Activated naive CD8-positive, alpha-beta T cell (primary cell): Measurements from ENCODE around the gene ADRA2C.

ENCODE experiments used
- H3K27ac Mint-ChIP-seq: one replicate; pipeline ENCODE4 v1.8.0; 2021; ENCODE audit warnings: mixed read lengths
- H3K27me3 Mint-ChIP-seq: one replicate; pipeline ENCODE4 v1.8.0; 2021; ENCODE audit warnings: mixed read lengths
- H3K36me3 Mint-ChIP-seq: one replicate; pipeline ENCODE4 v1.8.0; 2021; ENCODE audit warnings: mixed read lengths
- H3K4me1 Mint-ChIP-seq: one replicate; pipeline ENCODE4 v1.8.0; 2021; ENCODE audit warnings: low read depth, mixed read lengths
- H3K4me3 Mint-ChIP-seq: one replicate; pipeline ENCODE4 v1.8.0; 2021; ENCODE audit warnings: mild to moderate bottlenecking, mixed read lengths
- H3K9me3 Mint-ChIP-seq: one replicate; pipeline ENCODE4 v1.8.0; 2021; ENCODE audit warnings: low read depth, mixed read lengths

Gene ADRA2C

GRCh38 chr4:3787489-3788365 is 21.5 kb downstream of the ADRA2C start:
- Mint-ChIP-seq H3K36me3 (no peaks in the 10 kb centered on the region), H3K27ac (no peak overlapping the region), H3K4me3 (no peak overlapping the region), H3K9me3 (no peaks in the 10 kb centered on the region), H3K27me3 (peaks cover 8% of the 10 kb centered on the region), H3K4me1 (no peaks in the 10 kb centered on the region)

DNA sequence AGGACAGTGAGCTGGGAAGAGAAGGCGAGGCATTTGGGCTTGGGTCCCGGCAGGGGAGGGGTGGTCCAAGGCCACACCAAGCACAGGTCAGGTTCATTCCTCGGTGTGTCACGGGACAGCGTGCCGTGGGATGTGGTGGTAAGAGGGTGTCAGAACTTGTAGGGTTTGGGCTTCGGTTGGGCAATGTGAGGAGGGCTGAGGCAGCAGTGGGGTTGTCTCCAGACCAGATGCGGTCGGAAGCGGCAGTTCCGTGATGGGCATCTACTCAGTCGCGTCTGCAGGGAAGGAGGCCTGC is 22.1 kb downstream of the ADRA2C start:
- H3K27ac Mint-ChIP-seq, result no peak overlapping the region
- H3K4me1 Mint-ChIP-seq, result no peaks in the 10 kb centered on the region
- H3K4me3 Mint-ChIP-seq, result no peak overlapping the region
- peaks cover 8% of the 10 kb centered on the region for H3K27me3 Mint-ChIP-seq
- H3K9me3 Mint-ChIP-seq, result no peaks in the 10 kb centered on the region
- no peaks in the 10 kb centered on the region for H3K36me3 Mint-ChIP-seq

DNA sequence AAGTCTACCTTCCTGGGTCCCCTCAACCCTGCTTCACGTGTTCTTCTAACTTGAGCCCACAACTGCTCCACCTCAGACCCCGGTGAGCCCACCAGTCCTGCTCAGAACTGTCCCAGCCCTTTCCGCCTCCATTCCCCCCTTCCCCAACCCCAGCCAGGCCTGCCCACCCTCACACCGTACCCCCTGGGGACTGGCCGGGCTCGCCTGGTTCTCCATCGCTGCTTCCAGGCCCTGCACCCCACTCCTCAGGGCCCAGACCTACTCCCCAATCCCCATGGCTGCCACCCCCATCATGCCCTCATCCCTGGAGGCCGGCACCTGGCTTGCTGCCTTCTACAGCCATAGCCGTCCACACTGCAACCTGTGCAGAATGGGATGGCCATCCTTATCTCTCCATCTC is 23.4 kb downstream of the ADRA2C start:
- H3K27me3 Mint-ChIP-seq, result peaks cover 8% of the 10 kb centered on the region
- no peak overlapping the region for H3K4me3 Mint-ChIP-seq
- H3K36me3 Mint-ChIP-seq, result no peaks in the 10 kb centered on the region
- H3K4me1 Mint-ChIP-seq, result no peaks in the 10 kb centered on the region
- H3K27ac Mint-ChIP-seq, result no peak overlapping the region
- peaks cover 5% of the 10 kb centered on the region for H3K9me3 Mint-ChIP-seq

DNA sequence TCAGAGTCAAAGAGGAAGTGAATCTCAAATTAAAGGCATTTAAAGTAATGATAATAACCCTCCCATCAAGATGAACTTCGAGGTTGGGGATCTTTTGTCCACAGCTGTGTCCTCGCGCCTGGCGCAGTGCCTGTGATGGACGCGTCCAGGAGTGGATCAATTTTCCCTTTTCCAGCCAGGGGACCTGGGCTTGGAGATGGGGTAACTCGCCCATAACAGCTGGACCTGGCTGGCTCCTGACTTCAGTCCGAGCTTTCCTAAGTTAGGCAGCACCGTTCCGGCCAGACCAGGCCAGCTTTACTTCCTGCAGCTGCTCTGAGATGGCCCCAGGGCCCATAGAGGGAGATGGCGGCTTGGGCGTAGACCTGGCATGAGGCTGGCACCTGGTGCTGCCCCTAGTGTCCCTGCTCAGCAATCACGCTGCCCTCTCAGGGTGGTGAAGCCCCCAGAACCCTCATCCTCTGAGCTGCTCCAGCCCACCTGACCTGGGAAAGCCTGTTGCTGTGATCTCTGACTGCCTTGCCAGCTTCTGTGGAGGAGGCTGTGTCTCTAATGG is 23.9 kb downstream of the ADRA2C start:
- no peak overlapping the region for H3K4me3 Mint-ChIP-seq
- H3K27me3 Mint-ChIP-seq, result peaks cover 8% of the 10 kb centered on the region
- H3K27ac Mint-ChIP-seq, result no peak overlapping the region
- peaks cover 10% of the 10 kb centered on the region for H3K9me3 Mint-ChIP-seq
- H3K36me3 Mint-ChIP-seq, result no peaks in the 10 kb centered on the region
- no peaks in the 10 kb centered on the region for H3K4me1 Mint-ChIP-seq

GRCh38 chr4:3791256-3791655 is 25.1 kb downstream of the ADRA2C start:
- H3K27me3 Mint-ChIP-seq, result peaks cover 8% of the 10 kb centered on the region
- H3K4me1 Mint-ChIP-seq, result no peaks in the 10 kb centered on the region
- H3K27ac Mint-ChIP-seq, result no peak overlapping the region
- H3K9me3 Mint-ChIP-seq, result peaks cover 19% of the 10 kb centered on the region
- no peaks in the 10 kb centered on the region for H3K36me3 Mint-ChIP-seq
- no peak overlapping the region for H3K4me3 Mint-ChIP-seq

GRCh38 chr4:3791910-3792542 is 25.8 kb downstream of the ADRA2C start:
- no peak overlapping the region for H3K27ac Mint-ChIP-seq
- H3K9me3 Mint-ChIP-seq, result peaks cover 19% of the 10 kb centered on the region

DNA sequence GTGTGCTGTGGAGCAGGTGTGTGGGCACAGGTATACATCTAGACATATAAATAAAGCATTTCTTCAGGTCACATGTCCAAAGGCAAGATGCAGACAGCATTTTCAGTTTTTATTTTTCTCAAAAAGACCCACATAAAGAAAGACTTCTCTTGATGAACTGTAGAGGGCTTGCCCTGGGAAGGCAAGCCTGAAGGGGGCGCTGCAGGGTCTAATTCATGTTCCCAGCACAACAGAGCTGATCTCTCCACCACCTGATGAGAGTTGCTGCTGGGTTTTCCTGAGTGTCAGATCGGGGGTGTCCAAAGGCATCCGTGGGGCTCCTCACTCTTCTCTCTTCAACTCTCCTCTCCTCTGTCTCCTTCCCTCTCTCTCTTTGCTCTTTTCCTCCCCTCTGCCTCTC is 26.6 kb downstream of the ADRA2C start:
- no peaks in the 10 kb centered on the region for H3K36me3 Mint-ChIP-seq

More at GRCh38 chr4:3791910-3792542, 25.8 kb downstream of the ADRA2C start:
- Mint-ChIP-seq H3K36me3 (no peaks in the 10 kb centered on the region), H3K4me3 (no peak overlapping the region), H3K4me1 (no peaks in the 10 kb centered on the region), H3K27me3 (peaks cover 8% of the 10 kb centered on the region)

DNA sequence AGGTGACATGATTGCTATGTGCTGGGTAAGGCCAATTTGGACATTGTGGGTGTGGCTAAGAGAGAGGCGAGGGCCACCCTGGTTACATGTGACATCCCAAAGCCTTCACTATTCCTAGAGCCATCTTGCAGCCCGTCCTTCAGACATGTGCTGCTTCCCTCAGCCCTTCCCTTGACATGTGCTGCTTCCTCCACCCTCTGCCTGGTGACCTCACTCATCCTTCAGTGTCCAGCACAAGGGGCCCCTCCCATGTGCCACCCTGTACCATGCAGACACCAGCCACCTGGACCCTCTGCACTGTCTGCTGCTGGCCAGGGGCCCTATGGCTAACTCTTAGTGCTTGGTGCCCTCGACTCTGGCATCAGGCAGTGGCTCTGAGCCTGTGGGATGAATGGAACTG is 27.4 kb downstream of the ADRA2C start:
- Mint-ChIP-seq H3K4me1 (no peaks in the 10 kb centered on the region), H3K4me3 (no peak overlapping the region), H3K27me3 (peaks cover 8% of the 10 kb centered on the region), H3K9me3 (peaks cover 19% of the 10 kb centered on the region), H3K27ac (no peak overlapping the region), H3K36me3 (no peaks in the 10 kb centered on the region)

More for the DNA sequence above, 26.6 kb downstream of the ADRA2C start:
- H3K4me3 Mint-ChIP-seq, result no peak overlapping the region
- peaks cover 8% of the 10 kb centered on the region for H3K27me3 Mint-ChIP-seq
- H3K9me3 Mint-ChIP-seq, result peaks cover 19% of the 10 kb centered on the region
- no peak overlapping the region for H3K27ac Mint-ChIP-seq
- H3K4me1 Mint-ChIP-seq, result no peaks in the 10 kb centered on the region

GRCh38 chr4:3796960-3797359 is 30.8 kb downstream of the ADRA2C start:
- peaks cover 19% of the 10 kb centered on the region for H3K9me3 Mint-ChIP-seq
- no peaks in the 10 kb centered on the region for H3K4me1 Mint-ChIP-seq
- H3K4me3 Mint-ChIP-seq, result no peak overlapping the region
- peaks cover 3% of the 10 kb centered on the region for H3K27me3 Mint-ChIP-seq
- H3K36me3 Mint-ChIP-seq, result no peaks in the 10 kb centered on the region
- no peak overlapping the region for H3K27ac Mint-ChIP-seq

DNA sequence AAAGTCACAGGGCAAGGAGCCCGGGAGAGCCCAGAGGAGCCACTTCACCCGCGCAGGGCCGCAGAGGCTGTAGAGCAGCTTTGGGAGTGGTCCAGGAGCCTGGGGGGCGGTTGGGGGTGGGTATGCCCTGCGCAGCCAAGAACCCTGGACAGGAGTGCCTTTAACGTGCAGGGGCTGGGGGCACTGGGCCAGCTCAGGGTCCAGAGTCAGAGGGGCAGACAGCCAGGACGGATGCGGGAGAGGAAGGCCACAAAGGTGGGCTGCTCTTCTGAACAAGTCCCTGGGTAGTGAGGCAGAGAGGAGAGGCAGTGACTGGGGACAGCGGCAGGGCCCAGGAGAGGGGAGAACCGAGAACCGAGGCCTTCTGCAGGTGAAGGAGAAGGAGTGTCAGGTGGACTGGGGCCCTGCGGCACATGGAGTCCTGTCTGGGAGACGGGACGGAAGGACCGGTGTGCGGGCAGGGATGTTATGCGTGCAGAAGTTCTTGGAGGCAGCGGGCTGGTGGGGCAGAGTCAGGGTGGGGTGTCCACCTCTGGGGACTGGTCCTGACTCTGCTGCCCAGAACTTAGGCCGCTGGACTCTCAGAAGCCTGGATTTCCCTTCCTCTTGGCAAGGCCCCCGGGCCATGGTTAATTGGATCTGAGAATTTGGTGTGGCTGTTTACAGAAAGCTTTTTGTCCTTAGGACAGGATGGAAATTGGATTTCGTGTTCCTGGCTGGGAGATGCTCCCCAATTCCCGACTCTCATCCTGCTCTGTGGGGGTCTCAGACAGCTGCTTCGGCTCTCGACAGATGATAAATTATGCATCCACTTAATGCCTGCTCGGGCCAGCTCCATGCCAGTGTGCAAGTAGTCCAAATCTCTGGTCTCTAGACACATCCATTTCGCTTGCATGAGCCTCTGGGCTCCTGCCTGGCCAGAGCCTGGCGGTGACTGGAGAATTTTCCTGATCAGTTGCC is 31.9 kb downstream of the ADRA2C start:
- Mint-ChIP-seq H3K36me3 (no peaks in the 10 kb centered on the region), H3K4me3 (no peak overlapping the region), H3K27me3 (no peaks in the 10 kb centered on the region), H3K27ac (no peak overlapping the region), H3K9me3 (peaks cover 19% of the 10 kb centered on the region), H3K4me1 (no peaks in the 10 kb centered on the region)

GRCh38 chr4:3799496-3799895 is 33.3 kb downstream of the ADRA2C start:
- Mint-ChIP-seq H3K4me1 (no peaks in the 10 kb centered on the region), H3K27ac (no peak overlapping the region), H3K9me3 (peaks cover 14% of the 10 kb centered on the region), H3K4me3 (no peak overlapping the region), H3K27me3 (no peaks in the 10 kb centered on the region), H3K36me3 (no peaks in the 10 kb centered on the region)

DNA sequence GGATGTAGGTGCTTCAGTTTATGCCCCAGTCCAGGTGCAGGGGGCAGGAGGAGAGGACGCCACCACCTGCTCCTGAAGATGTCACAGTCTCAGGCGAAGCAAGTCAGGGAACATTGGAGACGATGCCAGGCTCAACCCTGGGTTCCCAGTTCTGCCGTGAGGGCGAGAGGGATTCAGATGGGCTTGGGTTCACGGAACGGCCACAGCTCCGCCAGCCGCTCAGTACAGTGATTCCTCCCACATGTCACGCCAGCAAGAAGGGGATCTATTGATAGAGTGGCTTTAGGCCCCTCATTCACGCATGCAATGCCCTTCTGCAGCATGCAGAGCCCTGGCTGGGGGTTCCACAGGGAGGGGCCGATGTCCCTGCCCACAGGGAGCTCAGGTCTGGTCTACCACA is 34.2 kb downstream of the ADRA2C start:
- no peaks in the 10 kb centered on the region for H3K4me1 Mint-ChIP-seq
- no peaks in the 10 kb centered on the region for H3K36me3 Mint-ChIP-seq

GRCh38 chr4:3801521-3801920 is 35.3 kb downstream of the ADRA2C start:
- H3K36me3 Mint-ChIP-seq, result no peaks in the 10 kb centered on the region
- H3K27me3 Mint-ChIP-seq, result peaks cover 2% of the 10 kb centered on the region

More for the DNA sequence above, 34.2 kb downstream of the ADRA2C start:
- H3K4me3 Mint-ChIP-seq, result no peak overlapping the region
- H3K27me3 Mint-ChIP-seq, result no peaks in the 10 kb centered on the region
- H3K27ac Mint-ChIP-seq, result no peak overlapping the region
- peaks cover 6% of the 10 kb centered on the region for H3K9me3 Mint-ChIP-seq

DNA sequence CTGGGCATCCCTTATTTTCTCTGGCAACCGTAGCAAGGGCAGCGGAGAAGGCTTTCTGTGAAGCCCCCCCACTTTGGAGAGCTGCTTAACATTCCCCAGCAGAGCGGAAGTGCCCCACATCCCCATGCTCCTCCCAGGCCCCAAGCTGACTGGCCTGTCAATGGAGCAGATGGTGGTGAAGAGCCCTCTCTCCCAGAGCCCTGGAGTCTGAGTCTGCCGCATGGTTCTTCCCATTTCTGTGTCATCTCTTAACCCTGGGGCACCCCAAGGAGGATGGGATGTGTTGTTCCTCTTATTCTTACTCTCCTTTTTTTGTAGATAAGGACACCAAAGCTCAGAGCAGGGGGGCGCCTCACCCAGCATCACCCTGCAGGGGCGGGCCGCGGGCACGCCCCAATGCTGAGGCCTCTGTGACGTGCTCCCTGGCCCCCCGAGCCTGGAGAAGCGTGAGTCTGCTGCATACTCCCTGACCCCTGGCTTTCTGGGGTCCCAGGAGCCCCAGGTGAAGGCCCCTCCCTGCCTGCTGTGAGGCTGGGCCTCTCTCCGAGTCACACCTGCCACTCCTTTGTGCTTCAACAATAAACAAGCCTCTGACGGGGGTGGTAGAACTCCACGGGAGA is 35.9 kb downstream of the ADRA2C start:
- Mint-ChIP-seq H3K27ac (no peak overlapping the region), H3K36me3 (no peaks in the 10 kb centered on the region), H3K9me3 (no peaks in the 10 kb centered on the region), H3K4me3 (no peak overlapping the region), H3K4me1 (no peaks in the 10 kb centered on the region), H3K27me3 (peaks cover 3% of the 10 kb centered on the region)

More at GRCh38 chr4:3801521-3801920, 35.3 kb downstream of the ADRA2C start:
- Mint-ChIP-seq H3K27ac (no peak overlapping the region), H3K4me3 (no peak overlapping the region), H3K4me1 (no peaks in the 10 kb centered on the region), H3K9me3 (no peaks in the 10 kb centered on the region)
